GM10266 (cell line): ENCODE measurements around the gene TRAF7.
A peak's percentile ranks its signal among the peaks of the same experiment; 100 is the strongest.

ENCODE experiments used
- DNase-seq: peaks from one replicate; pipeline ENCODE4 v3.0.0; 2012; ENCODE audit errors: extremely low spot score
- TF ChIP-seq, protein P1 (sequence below): IDR thresholded peaks from 2 replicates; pipeline ENCODE4 v1.5.1; 2012; ENCODE audit warnings: mild to moderate bottlenecking, low read depth; ENCODE audit not compliant: control insufficient read depth, insufficient read depth; ENCODE audit errors: missing control alignments

TRAF7 gene

DNA sequence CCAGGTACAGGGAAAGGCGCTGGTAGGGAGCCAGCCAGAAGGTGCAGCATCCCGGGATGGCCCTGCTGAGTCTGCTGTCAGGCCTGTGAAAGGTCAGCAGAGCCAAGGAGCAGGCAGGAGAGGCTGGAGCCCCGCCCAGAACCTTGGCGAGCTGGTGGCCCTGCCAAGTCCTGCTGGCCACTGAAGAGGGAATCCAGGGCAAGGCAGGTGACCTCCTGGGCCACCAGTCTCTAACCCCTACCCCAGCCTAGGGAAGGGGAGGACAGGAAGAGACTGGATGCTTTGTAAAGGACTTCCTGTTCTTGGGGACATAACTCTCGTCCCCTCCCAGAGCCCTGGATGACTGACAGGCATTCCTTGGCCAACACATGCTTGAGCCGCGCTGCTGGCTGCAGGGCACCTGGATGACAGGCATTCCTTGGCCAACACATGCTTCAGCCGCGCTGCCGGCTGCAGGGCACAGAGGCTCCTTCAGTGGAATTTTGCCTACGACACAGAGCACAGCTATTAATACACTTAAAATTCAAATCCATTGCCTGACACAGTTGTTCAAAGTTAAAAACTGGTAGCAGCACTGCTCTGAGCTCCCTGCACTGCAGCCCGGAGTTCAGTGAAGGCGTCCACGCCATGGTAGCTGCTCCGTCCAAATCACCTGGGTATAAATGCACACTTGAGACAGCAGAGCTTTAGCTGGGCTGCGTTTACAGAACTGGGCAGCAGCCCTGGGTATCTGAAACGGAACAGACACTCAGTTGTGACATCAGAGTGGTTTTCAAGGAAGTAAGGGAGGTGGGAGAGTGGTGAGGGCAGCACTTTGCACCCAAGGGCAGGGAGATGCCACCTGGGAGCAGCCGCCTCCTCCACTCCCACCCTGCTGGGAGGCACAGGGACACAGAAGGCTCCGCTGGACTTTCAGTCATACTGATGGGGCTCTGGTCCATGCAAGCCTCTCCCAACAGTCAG lies 57.1 kb downstream of the TRAF7 start:
- no peak for DNase-seq

DNA sequence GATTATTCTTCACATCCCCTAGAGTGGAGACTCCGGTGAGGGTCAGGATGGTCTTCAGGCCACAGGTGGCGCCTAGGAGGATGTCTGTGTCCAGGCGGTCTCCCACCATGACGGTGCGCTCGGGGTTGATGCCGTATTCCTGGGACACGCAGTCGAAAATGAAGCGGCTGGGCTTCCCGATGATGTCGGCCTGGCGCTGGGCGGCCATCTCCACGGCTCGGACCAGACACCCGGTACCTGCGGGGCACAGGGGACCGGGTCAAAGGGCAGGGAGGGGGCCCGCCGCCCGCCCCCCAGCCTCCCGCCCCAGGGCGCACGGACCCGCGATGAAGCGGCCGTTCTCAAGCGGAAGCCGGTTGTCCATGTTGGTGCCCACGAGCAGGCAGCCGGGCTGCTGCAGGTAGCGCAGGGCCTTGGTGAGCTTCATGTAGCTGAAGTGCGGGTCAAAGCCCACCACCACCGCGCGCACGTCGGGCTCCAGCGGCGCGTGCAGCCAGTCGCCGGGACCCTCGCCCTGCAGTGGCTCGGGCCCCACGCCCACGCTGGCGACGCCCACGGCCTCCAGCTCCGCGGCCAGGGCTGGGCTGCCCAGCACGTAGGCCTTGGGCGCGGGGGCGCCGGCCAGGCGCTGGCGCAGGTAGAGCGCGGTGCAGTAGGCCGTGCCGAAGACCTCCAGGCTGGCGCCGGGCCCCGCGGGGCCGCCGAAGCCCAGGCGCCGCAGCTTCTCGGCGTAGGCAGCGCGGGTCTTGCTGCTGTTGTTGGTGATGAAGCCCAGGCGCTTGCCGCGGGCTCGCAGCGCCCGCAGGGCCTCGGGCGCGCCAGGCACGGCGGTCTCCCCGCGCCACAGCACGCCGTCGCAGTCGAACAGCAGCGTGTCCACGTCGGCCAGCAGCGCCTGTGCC lies 58.5 kb downstream of the TRAF7 start:
- TF ChIP-seq, protein P1, sequence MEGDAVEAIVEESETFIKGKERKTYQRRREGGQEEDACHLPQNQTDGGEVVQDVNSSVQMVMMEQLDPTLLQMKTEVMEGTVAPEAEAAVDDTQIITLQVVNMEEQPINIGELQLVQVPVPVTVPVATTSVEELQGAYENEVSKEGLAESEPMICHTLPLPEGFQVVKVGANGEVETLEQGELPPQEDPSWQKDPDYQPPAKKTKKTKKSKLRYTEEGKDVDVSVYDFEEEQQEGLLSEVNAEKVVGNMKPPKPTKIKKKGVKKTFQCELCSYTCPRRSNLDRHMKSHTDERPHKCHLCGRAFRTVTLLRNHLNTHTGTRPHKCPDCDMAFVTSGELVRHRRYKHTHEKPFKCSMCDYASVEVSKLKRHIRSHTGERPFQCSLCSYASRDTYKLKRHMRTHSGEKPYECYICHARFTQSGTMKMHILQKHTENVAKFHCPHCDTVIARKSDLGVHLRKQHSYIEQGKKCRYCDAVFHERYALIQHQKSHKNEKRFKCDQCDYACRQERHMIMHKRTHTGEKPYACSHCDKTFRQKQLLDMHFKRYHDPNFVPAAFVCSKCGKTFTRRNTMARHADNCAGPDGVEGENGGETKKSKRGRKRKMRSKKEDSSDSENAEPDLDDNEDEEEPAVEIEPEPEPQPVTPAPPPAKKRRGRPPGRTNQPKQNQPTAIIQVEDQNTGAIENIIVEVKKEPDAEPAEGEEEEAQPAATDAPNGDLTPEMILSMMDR, result no peak
- DNase-seq, result no peak

More for the DNA sequence above, 57.1 kb downstream of the TRAF7 start:
- TF ChIP-seq, protein P1, result no peak

DNA sequence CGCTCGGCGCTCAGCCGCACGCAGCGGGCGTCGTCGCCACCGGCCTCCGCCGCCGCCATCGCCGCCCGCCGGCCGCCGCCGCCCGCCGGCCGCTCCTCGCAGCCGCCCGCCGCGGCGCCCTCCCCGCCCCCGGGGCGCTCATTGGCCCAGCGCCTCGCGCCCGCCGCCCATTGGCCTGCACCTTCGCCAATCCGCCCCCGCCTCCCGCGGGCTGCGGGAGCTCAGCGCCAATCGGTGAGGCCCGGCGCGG lies 59.1 kb downstream of the TRAF7 start, which contains the start of gene PGP:
Gene PGP, minus strand, starts transcription at position 122 of the 250 bp plus-strand sequence. Its CDS starts 63 bp downstream, at position 59.
- no peak for DNase-seq
- TF ChIP-seq, protein P1, result no peak

DNA sequence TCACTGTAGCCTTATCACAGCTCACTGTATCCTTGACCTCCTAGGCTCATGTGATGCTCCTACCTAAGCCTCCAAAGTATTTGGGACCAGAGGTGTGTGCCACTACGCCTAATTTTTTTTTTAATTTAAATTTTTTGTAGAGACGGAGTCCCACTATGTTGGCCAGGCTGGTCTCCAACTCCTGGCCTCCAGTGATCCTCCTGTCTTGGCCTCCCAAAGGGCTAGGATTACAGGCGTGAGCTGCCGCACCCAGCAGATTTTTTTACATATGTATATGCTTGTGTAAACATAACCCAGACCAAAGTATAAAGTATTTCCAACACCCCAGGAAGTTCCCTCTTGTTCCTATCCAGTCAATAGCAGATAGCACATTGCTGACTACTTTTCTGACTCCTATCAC lies 60.7 kb downstream of the TRAF7 start:
- no peak for DNase-seq
- TF ChIP-seq, protein P1, result no peak

DNA sequence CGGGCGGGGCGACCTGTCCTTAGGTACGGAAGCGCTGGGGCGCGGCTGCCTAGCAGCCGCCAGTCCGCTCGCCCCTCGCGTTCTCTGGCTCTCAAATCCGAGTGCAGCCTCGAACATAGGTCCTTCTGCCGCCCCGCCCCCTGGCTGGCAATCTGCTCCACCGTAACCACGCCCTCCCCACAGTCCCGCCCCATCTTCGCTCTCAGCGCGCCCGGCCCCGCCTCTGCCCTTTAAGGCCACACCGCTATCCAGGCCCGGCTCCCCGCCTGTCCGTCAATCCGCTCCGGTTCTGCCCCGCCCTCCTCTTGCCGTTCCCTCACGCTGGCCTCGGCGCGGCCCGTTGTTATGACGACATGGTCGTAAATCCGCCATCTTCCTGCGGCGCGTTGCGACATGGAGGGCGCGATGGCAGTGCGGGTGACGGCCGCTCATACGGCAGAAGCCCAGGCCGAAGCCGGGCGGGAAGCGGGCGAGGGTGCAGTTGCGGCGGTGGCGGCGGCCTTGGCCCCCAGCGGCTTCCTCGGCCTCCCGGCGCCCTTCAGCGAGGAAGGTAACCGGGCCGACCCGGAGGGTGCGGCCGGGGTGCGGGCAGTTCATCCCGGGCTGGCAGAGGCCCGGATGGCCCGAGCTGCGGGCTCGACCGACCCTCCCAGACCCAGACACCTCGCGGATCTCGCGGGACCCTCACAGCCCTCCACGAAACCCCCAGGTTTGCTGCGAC lies 67.8 kb downstream of the TRAF7 start, which contains the start of gene E4F1:
Gene E4F1, plus strand, starts transcription at position 371 of the 721 bp plus-strand sequence. Its CDS starts 23 bp downstream, at position 394.
- TF ChIP-seq, protein P1, result no peak
- DNase-seq, result peak; percentile 100

DNA sequence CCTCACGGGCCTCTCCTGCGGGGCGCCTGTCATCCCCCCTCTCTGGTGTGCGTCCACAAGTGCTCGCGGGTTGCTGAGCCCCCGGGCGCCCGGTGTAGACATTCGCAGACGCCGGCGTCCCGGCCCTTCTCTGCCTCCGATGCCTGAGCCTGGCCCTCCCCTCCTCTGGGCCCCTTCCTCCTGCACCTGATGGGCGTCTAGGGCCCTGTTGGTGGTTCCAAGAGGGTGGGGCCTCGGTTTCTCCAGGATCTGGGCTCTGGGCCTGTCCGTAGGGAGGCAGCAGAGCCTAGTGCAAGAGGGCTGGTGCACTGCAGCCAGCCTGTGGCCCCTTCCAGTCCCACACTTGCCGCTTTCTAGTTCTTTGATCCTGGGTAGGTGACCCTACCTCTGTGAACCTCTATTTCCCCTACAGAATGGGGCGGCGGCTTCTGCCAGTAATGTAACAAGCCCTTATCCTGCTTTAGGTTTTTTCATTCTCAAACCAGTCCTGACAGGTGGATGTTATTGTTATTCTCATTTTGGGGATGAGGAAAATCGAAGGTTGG lies 68.4 kb downstream of the TRAF7 start:
- TF ChIP-seq, protein P1, result peak; percentile 20
- peak; percentile 66 for DNase-seq
